H1 (cell line): ENCODE data around the gene GTF2A2. TPM values are rescaled to one million over a fixed set of nuclear protein-coding genes. Genes with fewer than 3 reads are reported as not detected.

Source experiments
- CTCF ChIA-PET: fragments of 300-600 bp; sonication (Branson Sonifier 250); formaldehyde crosslinking; loops from one replicate; lab custom pipeline; 2021; ENCODE audit not compliant: partially characterized antibody; lab: Charles Lee
- POLR2A ChIA-PET: fragments of 300-600 bp; sonication (Branson Sonifier 250); formaldehyde crosslinking; loops from one replicate; lab custom pipeline; 2021; ENCODE audit warnings: inconsistent platforms; ENCODE audit not compliant: partially characterized antibody; lab: Charles Lee
- DNase-seq, 2 experiments: peaks; one replicate each; pipeline versions ENCODE4 v3.0.0 to v3.0.0-alpha.2; 2010 to 2022; ENCODE audit warnings: low spot score in 2 of 2, low read depth in 1 of 2, mixed read lengths in 1 of 2
- FAIRE-seq: peaks from 2 replicates; lab custom pipeline; 2011; peaks lifted over from hg19 to GRCh38; lab: Jason Lieb, UNC
- H2AFZ ChIP-seq: 2 replicates; pipeline ENCODE4 v1.8.1; 2012; ENCODE audit warnings: low read length, inconsistent platforms
- H2AK5ac ChIP-seq: 2 replicates; pipeline ENCODE4 v1.6.1; 2013; ENCODE audit warnings: low read depth, low read length
- H2BK120ac ChIP-seq: replicated peaks from 2 replicates; pipeline ENCODE3; 2013; ENCODE audit warnings: low read depth, low read length, inconsistent platforms
- H2BK12ac ChIP-seq: 2 replicates; pipeline ENCODE4 v1.6.1; 2013; ENCODE audit warnings: low read depth, low read length
- H2BK15ac ChIP-seq: 2 replicates; pipeline ENCODE4 v1.6.1; 2013; ENCODE audit warnings: low read length
- H2BK20ac ChIP-seq: 2 replicates; pipeline ENCODE4 v1.6.1; 2013; ENCODE audit warnings: low read length
- H2BK5ac ChIP-seq: 2 replicates; pipeline ENCODE4 v1.6.1; 2013; ENCODE audit warnings: low read depth, low read length
- H3K14ac ChIP-seq: 2 replicates; pipeline ENCODE4 v1.6.1; 2013; ENCODE audit warnings: inconsistent platforms; ENCODE audit not compliant: insufficient read length
- H3K18ac ChIP-seq: 2 replicates; pipeline ENCODE4 v1.6.1; 2013; ENCODE audit warnings: low read length; ENCODE audit errors: extremely low read depth
- H3K23ac ChIP-seq: 2 replicates; pipeline ENCODE4 v1.6.1; 2013; ENCODE audit warnings: inconsistent platforms; ENCODE audit not compliant: insufficient read length
- H3K23me2 ChIP-seq: 2 replicates; pipeline ENCODE4 v1.6.1; 2013; ENCODE audit warnings: low read depth, low read length
- H3K27ac ChIP-seq: 2 replicates; pipeline ENCODE4 v1.6.1; 2011; ENCODE audit warnings: low read depth, low read length, inconsistent platforms
- H3K27me3 ChIP-seq, 4 experiments: replicated peaks in 1 of 4; 1 replicate in 1 of 4; 2 replicates in 3 of 4; pipeline versions ENCODE4 v1.6.1 to v1.8.1; 2011 to 2013; ENCODE audit warnings: low read length in 3 of 4, mild to moderate bottlenecking in 3 of 4, inconsistent platforms in 2 of 4, mixed read lengths in 2 of 4, moderate library complexity in 1 of 4; ENCODE audit not compliant: control insufficient read depth in 3 of 4, insufficient read depth in 3 of 4; ENCODE audit errors: extremely low read depth in 1 of 4
- H3K36me3 ChIP-seq, 4 experiments: 2 replicates each; pipeline versions ENCODE4 v1.6.1 to v1.8.1; 2011 to 2013; ENCODE audit warnings: mild to moderate bottlenecking in 4 of 4, low read length in 3 of 4, moderate library complexity in 2 of 4, control low read depth in 1 of 4, inconsistent platforms in 1 of 4; ENCODE audit not compliant: insufficient read depth in 4 of 4, control insufficient read depth in 2 of 4
- H3K4ac ChIP-seq: replicated peaks from 2 replicates; pipeline ENCODE3; 2013; ENCODE audit warnings: low read length, low read depth, mixed read lengths, inconsistent platforms; ENCODE audit not compliant: insufficient read length
- H3K4me1 ChIP-seq, 4 experiments: replicated peaks in 1 of 4; 1 replicate in 1 of 4; 2 replicates in 3 of 4; pipeline versions ENCODE4 v1.6.1 to v1.8.1; 2011 to 2013; ENCODE audit warnings: low read length in 3 of 4, inconsistent platforms in 2 of 4, mixed read lengths in 1 of 4; ENCODE audit not compliant: insufficient read depth in 4 of 4, control insufficient read depth in 3 of 4
- H3K4me2 ChIP-seq, 2 experiments: 2 replicates each; pipeline versions ENCODE4 v1.6.1 to v1.8.1; 2011 to 2013; ENCODE audit warnings: low read depth in 2 of 2, low read length in 2 of 2, control low read depth in 1 of 2, inconsistent platforms in 1 of 2, mild to moderate bottlenecking in 1 of 2; ENCODE audit not compliant: insufficient read depth in 1 of 2
- H3K4me3 ChIP-seq, 4 experiments: fragments of 200-600, 300-600 bp in 1 of 4; sonication (generic), shearing (Covaris generic), sonication (Bioruptor Twin) in 1 of 4; 2 replicates each; pipeline versions ENCODE4 v1.5.1 to v1.8.1; 2011 to 2016; ENCODE audit warnings: low read length in 4 of 4, low read depth in 3 of 4, control low read depth in 2 of 4, inconsistent platforms in 2 of 4, mild to moderate bottlenecking in 2 of 4, mixed read lengths in 1 of 4, moderate library complexity in 1 of 4; ENCODE audit not compliant: insufficient read depth in 2 of 4; ENCODE audit errors: extremely low read depth in 1 of 4
- H3K56ac ChIP-seq: replicated peaks from 2 replicates; pipeline ENCODE3; 2013; ENCODE audit warnings: low read depth, mild to moderate bottlenecking, mixed read lengths, low read length, inconsistent platforms; ENCODE audit not compliant: insufficient read length
- H3K79me1 ChIP-seq: 2 replicates; pipeline ENCODE4 v1.6.1; 2013; ENCODE audit warnings: low read depth, low read length, control low read depth
- H3K79me2 ChIP-seq, 2 experiments: 2 replicates each; pipeline versions ENCODE4 v1.6.1 to v1.8.1; 2012 to 2013; ENCODE audit warnings: low read length in 2 of 2, mild to moderate bottlenecking in 2 of 2, inconsistent platforms in 1 of 2; ENCODE audit not compliant: insufficient read depth in 2 of 2, control insufficient read depth in 1 of 2
- H3K9ac ChIP-seq, 4 experiments: replicated peaks in 1 of 4; 1 replicate in 1 of 4; 2 replicates in 3 of 4; pipeline versions ENCODE4 v1.6.1 to v1.8.1; 2011 to 2013; ENCODE audit warnings: low read depth in 3 of 4, low read length in 3 of 4, control low read depth in 2 of 4, mild to moderate bottlenecking in 2 of 4, moderate library complexity in 2 of 4, inconsistent platforms in 1 of 4; ENCODE audit errors: extremely low read depth in 1 of 4
- H3K9me3 ChIP-seq, 2 experiments: 2 replicates each; pipeline versions ENCODE4 v1.6.1 to v1.8.1; 2012 to 2013; ENCODE audit warnings: mild to moderate bottlenecking in 2 of 2, moderate library complexity in 2 of 2, control low read depth in 1 of 2, inconsistent platforms in 1 of 2, low read depth in 1 of 2, low read length in 1 of 2, mixed read lengths in 1 of 2; ENCODE audit not compliant: insufficient read depth in 2 of 2
- H4K20me1 ChIP-seq, 2 experiments: replicated peaks in 1 of 2; 2 replicates each; pipeline versions ENCODE3 to v1.8.1; 2011 to 2013; ENCODE audit warnings: inconsistent platforms in 2 of 2, low read length in 2 of 2, mild to moderate bottlenecking in 1 of 2; ENCODE audit not compliant: insufficient read depth in 2 of 2, control insufficient read depth in 1 of 2
- H4K5ac ChIP-seq: 2 replicates; pipeline ENCODE4 v1.6.1; 2013; ENCODE audit warnings: low read length, low read depth, mixed read lengths, inconsistent platforms; ENCODE audit not compliant: insufficient read length
- H4K8ac ChIP-seq: 2 replicates; pipeline ENCODE4 v1.8.0; 2013; ENCODE audit warnings: mild to moderate bottlenecking, moderate library complexity, low read length, inconsistent platforms; ENCODE audit not compliant: insufficient read depth; ENCODE audit errors: extremely low read depth
- H4K91ac ChIP-seq: replicated peaks from 2 replicates; pipeline ENCODE3; 2013; ENCODE audit warnings: low read length, mixed read lengths, inconsistent platforms; ENCODE audit not compliant: insufficient read length
- WGBS, 2 experiments: shearing (Covaris generic) in 1 of 2; methylation state at CpG; one replicate each; pipeline versions ENCODE4 v1.1.6 to v1.1.7; 2013 to 2015; ENCODE audit warnings: low lambda C conversion rate in 2 of 2, mixed read lengths in 2 of 2, inconsistent platforms in 1 of 2, low coverage in 1 of 2, missing lambda C conversion rate in 1 of 2; ENCODE audit not compliant: insufficient replicate concordance in 2 of 2, insufficient coverage in 1 of 2, insufficient read length in 1 of 2; ENCODE audit errors: extremely low coverage in 1 of 2, missing lambda C conversion rate in 1 of 2; 5-methylcytosine and 5-hydroxymethylcytosine counted together
- polyA plus RNA-seq, 7 experiments: library from polyadenylated mRNA; depleted of rRNA in 3 of 7; stranded (reverse) in 5 of 7; unstranded in 2 of 7; fragments of >200 nt in 5 of 7; fragments of 200-250 nt in 2 of 7; gene quantifications; 1 replicate in 5 of 7; 2 replicates in 1 of 7; 4 replicates in 1 of 7; pipeline versions ENCODE4 v1.2.1 to v1.2.3, GENCODE V29; 2011 to 2013; ENCODE audit warnings: missing spikeins in 2 of 7, mixed read lengths in 2 of 7
- total RNA-seq: library from RNA; stranded (reverse); fragmentation: NEBNext Ultra II Directional; extraction: Animal tissue kit (Norgen Biotek cat#: 25700); gene quantifications from 2 replicates; pipeline ENCODE4 v1.2.1, GENCODE V29; 2021

Gene GTF2A2
- total and polyA plus RNA-seq, 2 of the 8 experiments (the other 6 are each of a cell fraction or from before 2014, with no cell fraction given) = 52.2 to 161 TPM

DNA sequence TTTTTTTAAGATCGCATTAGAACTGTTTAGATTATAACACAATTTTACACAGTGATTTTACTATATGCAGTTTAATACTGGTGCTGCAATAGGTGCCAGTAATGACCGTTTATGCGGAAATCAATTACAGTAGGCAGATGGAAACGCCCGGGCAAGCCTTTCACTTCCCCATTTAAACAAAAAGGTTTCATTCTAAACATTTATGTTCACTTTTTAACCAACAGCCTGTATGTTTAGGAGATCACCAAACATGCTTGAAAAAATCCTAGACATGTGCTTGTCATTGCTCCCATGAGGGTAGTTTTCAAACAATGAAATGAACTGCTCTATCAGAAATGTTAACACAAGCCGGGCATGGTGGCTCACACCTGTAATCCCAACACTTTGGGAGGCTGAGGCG, 29.1 kb upstream of the GTF2A2 start:
- H2BK15ac ChIP-seq = no peak overlapping the region
- H3K27me3 ChIP-seq = peaks cover 0 to 6% (median 4%) of the 10 kb centered on the region in 4 experiments; a peak in 5 of 7 replicates
- WGBS, 2 experiments = 93% methylated on average over 7 of the region's 7 CpGs; no CpG with 5 or more reads in 1 of the 2 experiments
- H2BK120ac ChIP-seq = no peak overlapping the region
- H2AK5ac ChIP-seq = no peak overlapping the region
- H3K9ac ChIP-seq = no peak overlapping the region
- no peak overlapping the region for H2BK20ac ChIP-seq
- no peak overlapping the region for H2AFZ ChIP-seq
- ChIA-PET CTCF (no interaction called here), POLR2A (no interaction called here)
- no peak overlapping the region for H3K4me2 ChIP-seq
- H4K91ac ChIP-seq = no peak overlapping the region
- H3K23ac ChIP-seq = no peak overlapping the region
- H3K36me3 ChIP-seq = peaks cover 0 to 12% (median 3%) of the 10 kb centered on the region in 4 experiments; a peak in 4 of 8 replicates
- peaks cover 15 to 59% of the 10 kb centered on the region in 2 experiments for H3K79me2 ChIP-seq
- H4K20me1 ChIP-seq = peaks cover 7 to 9% of the 10 kb centered on the region in 2 experiments
- no peak overlapping the region for H3K4ac ChIP-seq
- FAIRE-seq = no peak
- no peak overlapping the region for H2BK5ac ChIP-seq
- no peak for DNase-seq
- H3K9me3 ChIP-seq = no peaks in the 10 kb centered on the region
- H3K23me2 ChIP-seq = no peaks in the 10 kb centered on the region
- H3K4me3 ChIP-seq = no peak overlapping the region
- H4K5ac ChIP-seq = no peak overlapping the region
- H3K79me1 ChIP-seq = 0 out of 2 replicates have a peak, but pooled peaks cover 4% of the 10 kb centered on the region
- H3K18ac ChIP-seq = no peak overlapping the region
- H3K27ac ChIP-seq = no peak overlapping the region
- no peak overlapping the region for H2BK12ac ChIP-seq
- no peak overlapping the region for H3K14ac ChIP-seq
- H4K8ac ChIP-seq = no peak overlapping the region
- peaks cover 0 to 6% (median 1%) of the 10 kb centered on the region in 4 experiments; a peak in 4 of 7 replicates for H3K4me1 ChIP-seq
- no peak overlapping the region for H3K56ac ChIP-seq
